Occipital lobe (tissue), 2 donors: ENCODE results near the gene VASN. TPM values are rescaled to one million over a fixed set of nuclear protein-coding genes. Genes with fewer than 3 reads are reported as not detected.
"Not testable (repeated sequence)": the region's sequence is repeated elsewhere in the genome, so short reads cannot be mapped to it uniquely, and the experiment has no call there.

Experiments
- DNase-seq: peaks from one replicate; lab custom pipeline; 2025; lab: John Stamatoyannopoulos, UW
- total RNA-seq: library from RNA; depleted of rRNA; stranded (reverse); fragments of >200 nt; gene quantifications from one replicate; pipeline ENCODE4 v1.2.3, GENCODE V29; 2014

The VASN gene
- total RNA-seq, 1 donor from 2014 or later = 2.5 TPM

GRCh38 chr16:4383591-4384444, 12.2 kb downstream of the VASN start:
- DNase-seq = no peak

DNA sequence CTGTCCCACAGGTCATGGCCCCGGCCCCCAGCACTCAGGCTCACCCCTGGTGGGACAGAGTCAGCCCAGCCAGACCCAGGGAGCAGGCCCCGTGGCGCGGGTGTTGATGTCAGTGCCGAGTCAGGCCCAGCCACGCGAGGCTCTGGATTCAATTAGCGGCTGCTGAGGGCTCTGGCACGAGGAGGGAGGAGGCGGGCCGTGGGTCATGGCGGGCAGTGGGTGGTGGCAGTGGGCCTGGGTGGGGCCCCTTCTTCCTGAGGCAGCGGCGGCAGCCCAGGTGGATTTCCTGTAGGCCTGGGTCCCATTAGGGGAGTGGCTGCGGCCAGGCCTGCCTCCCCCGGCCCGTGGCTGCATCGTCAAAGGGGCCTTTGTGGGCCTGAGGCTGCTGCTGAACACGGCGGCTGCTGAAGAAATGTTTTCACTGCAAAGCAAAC, 12.9 kb downstream of the VASN start:
- DNase-seq = no peak

GRCh38 chr16:4385066-4385788, 13.6 kb downstream of the VASN start:
- no peak for DNase-seq

DNA sequence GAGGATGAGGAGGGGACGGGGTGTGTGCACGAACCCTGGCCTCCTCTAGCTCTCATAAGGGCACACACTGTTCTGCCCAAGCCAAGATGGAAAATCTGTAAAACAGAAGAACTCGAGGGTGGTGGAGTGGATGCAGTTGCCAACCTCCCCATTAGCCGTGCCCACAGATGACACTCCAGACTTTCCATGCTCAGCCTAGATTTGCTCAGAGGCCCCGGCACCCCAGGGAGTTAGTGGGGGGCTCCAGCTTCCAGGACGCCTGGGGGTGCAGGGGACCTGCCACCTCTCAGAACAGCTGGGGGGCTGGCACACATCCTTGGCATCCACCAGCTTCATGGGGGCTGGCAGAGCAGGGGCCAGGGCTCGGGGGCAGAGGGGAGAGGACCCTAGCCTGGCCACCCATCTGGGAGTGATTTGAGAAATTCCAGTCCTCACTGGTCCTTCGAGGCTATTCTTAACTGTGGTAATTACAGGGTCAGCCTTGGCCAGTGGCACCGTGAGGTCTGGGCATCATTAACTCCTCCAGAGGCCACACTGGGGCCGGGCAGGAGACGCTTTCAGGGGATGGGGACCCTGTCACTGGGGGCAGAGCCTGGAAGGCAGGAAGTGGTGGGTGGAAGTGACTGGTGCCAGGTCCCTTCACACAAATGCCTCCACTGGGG, 14.3 kb downstream of the VASN start:
- DNase-seq = no peak

GRCh38 chr16:4386451-4386805, 14.8 kb downstream of the VASN start:
- DNase-seq = no peak

DNA sequence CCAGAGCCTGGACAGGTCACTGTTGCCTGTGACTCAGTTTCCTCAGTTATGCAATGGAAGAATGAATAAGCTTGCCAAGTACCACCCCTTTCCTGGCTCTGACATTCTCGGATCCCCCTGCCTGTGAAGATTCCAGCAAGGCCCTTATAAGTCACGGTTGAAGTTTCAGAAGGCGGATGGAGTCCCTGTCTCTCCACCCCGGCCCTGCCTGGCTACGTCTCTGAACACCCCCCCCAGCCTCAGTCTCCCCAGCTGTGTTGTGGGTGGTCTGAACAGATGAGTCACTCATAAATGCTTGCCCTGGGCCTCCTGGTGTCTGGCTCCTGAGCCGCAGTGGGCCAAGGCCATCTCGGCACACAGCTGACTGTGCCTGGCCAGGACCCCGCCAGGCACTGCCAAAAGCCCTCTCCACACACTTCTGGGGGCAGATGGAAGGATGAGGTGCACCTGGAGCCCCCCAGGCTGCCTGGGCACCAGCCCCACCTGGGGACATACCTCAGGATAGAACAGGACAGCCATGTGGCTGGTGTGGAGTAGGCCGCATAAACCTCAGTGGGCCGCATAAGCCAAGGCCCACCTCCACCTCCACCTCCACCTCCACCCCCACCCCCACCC, 15.4 kb downstream of the VASN start:
- DNase-seq = no peak

DNA sequence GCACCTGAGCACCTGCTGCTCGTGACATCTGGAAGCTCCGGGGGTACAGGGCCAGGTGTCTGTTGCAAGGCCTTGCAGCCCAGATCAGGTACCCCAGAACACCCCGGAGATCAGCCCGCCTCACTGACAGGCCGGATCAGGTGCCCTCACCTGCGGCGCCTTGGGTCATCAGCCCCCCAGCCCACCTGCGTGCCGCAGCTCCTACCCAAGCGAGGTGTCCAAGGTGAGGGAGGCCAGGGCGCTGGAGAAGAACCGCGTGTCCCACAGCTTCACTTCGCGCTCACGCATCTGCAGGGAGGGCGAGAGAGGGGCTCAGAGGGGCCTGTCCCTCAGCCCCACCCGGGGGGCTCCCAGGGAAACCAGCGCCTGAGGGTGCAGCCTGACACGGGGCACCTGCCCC, 16.1 kb downstream of the VASN start:
- no peak for DNase-seq

DNA sequence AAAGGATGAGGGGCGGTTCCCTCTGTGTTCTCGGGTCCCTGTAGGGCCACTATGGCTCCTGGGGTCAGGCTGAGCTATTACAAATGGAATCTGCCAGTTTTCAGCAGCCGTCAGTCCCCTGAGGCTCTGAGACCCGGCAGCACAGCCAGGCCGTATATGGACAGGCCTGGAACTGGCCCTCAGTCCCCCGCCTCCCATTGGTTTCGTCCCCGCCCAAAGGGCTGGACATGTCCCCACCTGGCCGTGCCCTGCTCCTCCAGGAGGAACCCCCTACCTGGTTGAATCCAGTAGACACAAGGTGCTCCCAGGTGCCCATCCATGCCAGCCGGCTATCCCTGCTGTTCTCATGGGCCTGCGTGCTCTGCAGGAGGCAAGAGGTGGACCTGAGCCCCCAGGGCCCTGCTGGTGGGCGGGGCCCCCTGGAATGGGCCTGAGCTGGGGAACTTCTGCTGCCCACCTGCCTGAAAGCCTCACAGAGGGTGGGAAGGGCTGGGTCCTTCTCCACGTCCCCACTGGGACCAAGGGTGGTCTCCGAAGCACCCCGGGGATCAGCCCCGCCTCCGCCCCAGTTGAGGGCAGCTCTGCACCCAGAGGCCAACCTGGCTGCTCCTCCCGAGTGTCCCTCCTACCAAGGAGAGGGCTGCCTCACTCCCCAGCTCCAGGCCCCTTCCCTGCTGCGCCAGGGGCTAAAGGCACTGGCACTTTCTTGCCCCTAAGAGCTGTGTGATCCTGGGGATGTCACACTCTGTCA, 16.8 kb downstream of the VASN start:
- no peak for DNase-seq

DNA sequence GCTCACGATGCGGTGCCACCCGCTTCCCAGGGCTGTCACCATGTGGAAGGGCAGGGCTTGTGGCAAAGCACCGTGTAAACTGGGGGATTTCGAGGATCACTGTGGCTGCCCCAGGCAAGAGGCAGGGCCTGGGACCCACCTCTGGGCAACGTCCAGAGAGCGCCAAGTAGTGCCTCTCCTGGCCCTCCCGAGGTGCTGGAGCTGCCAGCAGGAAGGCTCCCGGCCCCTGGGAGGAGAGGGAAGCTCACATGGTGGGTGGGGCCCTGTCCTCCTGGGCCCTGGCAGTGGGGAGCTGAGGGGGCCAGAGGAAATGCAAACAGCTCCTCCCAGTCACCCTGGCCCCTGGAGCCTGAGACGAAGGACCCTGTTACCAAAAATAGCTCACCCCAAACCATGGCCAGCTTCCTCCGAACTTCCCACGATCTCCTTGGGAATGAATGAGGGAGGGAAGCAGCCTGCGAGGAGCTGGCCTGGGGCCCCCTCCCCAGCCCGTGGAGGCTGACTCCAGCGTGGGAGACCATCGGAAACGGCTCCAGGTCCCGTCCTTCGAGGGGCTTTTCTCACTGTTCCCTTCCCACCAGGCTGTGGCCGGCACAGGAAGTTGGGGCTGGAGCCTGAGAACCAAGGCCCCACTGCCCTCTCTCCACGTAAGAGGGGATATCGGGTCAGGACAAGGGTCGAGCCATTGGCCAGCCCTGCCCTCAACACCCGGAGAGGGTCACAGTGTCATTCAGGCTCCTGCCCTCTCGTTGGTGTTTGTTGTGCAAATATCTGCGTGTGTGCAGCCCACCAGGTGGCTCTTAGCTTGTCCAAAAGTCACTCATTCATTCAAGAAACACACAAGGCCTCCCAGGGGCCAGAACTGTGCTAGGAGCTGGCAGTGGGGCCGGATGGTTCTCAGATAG, 17.7 kb downstream of the VASN start:
- DNase-seq = no peak

DNA sequence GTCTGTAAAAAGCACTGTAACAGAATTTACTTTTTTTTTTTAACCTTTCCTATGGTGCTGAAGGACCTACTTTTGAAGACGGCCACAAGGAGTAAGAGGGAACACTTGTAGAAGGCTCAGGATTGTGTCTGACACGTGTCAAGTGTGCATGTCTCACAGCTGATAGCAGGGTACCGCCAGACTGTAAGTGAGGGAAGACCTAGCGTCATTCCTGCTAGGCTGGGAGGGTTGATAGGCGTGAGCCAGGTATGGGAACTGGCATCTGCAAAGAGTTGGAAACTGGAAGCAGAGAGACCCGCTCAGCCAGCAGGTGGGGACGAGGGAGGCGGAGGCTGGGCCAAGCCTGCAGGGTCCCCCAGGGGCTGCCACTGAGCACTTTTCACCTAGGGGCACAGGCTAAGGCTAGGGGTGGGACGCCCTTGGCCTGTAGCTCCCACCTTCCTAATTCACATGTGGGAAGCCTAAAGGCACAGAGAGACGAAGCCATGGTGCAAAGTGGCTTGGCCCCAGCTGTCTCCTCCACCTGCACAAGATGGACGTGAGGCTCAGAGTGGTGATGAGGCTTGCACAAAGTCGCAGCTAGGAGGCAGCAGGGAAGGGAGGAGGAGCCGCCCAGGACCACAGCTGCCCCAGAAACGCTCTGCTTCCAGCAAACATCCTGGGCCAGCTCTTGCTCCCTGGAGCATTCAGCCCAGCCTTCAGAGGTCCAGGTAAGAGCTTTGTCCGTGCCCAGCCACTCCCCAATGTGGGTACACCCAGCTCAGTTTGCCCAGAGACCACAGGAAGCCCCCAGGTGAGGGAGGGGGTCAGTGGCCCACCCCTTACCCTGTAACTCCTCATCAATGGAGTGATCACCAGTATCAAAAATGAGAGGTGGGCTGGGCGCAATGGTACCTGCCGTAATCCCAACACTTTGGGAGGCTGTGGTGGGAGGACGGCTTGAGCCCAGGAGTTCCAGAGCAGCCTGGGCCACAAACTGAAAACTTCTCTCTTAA, 18.9 kb downstream of the VASN start:
- no peak for DNase-seq

- DNase-seq = no peak
These were observed 20.2 kb downstream of the VASN start for GRCh38 chr16:4391631-4392381.

- no peak for DNase-seq
These were observed 21.0 kb downstream of the VASN start for GRCh38 chr16:4392382-4393239.

DNA sequence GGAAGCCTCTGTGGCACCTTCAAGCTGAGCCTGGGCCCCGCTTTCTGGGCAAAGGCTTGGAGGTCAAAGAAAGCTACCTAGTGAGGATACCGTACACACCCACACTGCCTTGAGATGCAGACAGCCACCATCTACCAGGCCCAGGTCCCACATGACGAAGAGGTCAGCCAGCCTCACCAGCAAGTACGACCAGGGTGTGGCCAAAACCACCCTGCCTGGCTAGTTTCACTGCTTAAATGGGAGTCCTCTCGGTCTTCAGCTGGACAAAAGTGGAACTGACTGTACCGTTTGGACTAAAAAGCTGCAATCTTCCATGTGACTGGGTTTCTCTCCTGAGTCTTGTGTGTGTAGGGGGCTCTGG, 21.6 kb downstream of the VASN start:
- DNase-seq = no peak

GRCh38 chr16:4393850-4394249, 22.2 kb downstream of the VASN start:
- DNase-seq = not testable (repeated sequence)

GRCh38 chr16:4395055-4395726, 23.5 kb downstream of the VASN start:
- DNase-seq = no peak

DNA sequence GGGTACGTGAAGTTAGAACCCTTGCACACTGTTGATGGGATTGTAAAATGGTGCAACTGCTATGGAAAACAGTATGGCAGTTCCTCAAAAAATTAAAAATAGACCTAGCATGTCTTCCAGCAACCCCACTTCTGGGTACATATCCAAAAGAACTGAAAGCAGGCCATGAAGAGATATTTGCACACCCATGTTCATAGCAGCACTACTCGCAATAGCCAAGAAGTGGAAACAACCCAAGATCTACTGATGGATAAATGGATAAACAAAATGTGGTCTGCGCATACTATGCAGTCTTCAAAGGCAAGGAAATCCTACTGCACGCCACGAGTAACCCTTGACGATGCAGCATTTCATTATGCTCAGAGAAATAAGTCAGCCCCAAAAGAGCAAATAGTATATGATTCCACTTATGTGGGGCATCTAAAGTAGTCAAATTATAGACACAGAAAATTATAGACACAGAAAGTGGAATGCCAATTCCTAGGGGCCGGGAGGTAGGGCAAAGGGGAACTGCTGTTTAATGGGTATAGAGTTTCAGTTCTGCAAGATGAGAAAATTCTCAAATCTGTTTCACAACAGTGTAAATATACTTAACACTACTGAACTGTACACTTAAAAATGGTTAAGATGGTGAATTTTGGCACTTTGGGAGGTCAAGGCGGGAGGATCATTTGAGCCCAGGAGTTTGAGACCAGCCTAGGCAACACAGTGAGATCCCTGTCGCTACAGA, 27.5 kb downstream of the VASN start:
- no peak for DNase-seq
